ENCODE measurements around the gene CATSPERE. TPM values are rescaled to one million over a fixed set of nuclear protein-coding genes. Genes with fewer than 3 reads are reported as not detected.

CATSPERE gene
- total and polyA plus RNA-seq, 2 of the 8 experiments (the other 6 are each of a cell fraction or from before 2014, with no cell fraction given), result 0.05 to 0.45 TPM

Small RNA genes lying within 50 kb of the gene (small RNA-seq; reads per million reads assigned to genes)
- not detected for gene CYCSP5 (ENCODE audit: insufficient read depth)

Other genes with a start within 250 kb of the CATSPERE start
- gene ADSS2, start 9.4 kb upstream of the CATSPERE start, total RNA-seq (2021; fragmentation: NEBNext Ultra II Directional; extraction: Animal tissue kit (Norgen Biotek cat#: 25700)), result 99.9 and 108 TPM in 2 replicates
- 22.1 and 29.8 TPM in 2 replicates for gene ADSS2, start 9.4 kb upstream of the CATSPERE start, polyA plus RNA-seq (2011; rRNA removed)
- gene DESI2, start 191.9 kb downstream of the CATSPERE start, total RNA-seq (2021; fragmentation: NEBNext Ultra II Directional; extraction: Animal tissue kit (Norgen Biotek cat#: 25700)), result 105 and 110 TPM in 2 replicates
- 36.1 and 54.0 TPM in 2 replicates for gene DESI2, start 191.9 kb downstream of the CATSPERE start, polyA plus RNA-seq (2011; rRNA removed)